HK-2 (cell line): ENCODE measurements around the gene OSTN.
"Not testable (repeated sequence)": the region's sequence is repeated elsewhere in the genome, so short reads cannot be mapped to it uniquely, and the experiment has no call there.

Source experiments
- DNase-seq: peaks from one replicate; pipeline ENCODE4 v3.0.0-alpha.2; 2018; ENCODE audit not compliant: unreplicated experiment

OSTN gene

GRCh38 chr3:191263850-191264249 is 64.8 kb downstream of the OSTN start:
- no peak for DNase-seq

GRCh38 chr3:191268737-191269136 is 69.7 kb downstream of the OSTN start:
- no peak for DNase-seq

GRCh38 chr3:191269289-191270085 is 70.4 kb downstream of the OSTN start:
- no peak for DNase-seq

- not testable (repeated sequence) for DNase-seq
These were observed 76.2 kb downstream of the OSTN start for GRCh38 chr3:191275244-191275643.

GRCh38 chr3:191275751-191276150 is 76.7 kb downstream of the OSTN start:
- no peak for DNase-seq

GRCh38 chr3:191280111-191280510 is 81.1 kb downstream of the OSTN start:
- no peak for DNase-seq

GRCh38 chr3:191280882-191281281 is 81.8 kb downstream of the OSTN start:
- DNase-seq: no peak

GRCh38 chr3:191282251-191283185 is 83.5 kb downstream of the OSTN start:
- no peak for DNase-seq

- DNase-seq: no peak
These were observed 84.4 kb downstream of the OSTN start for GRCh38 chr3:191283400-191283799.

GRCh38 chr3:191290311-191291025 is 91.4 kb downstream of the OSTN start:
- no peak for DNase-seq

GRCh38 chr3:191292243-191293015 is 93.4 kb downstream of the OSTN start:
- DNase-seq: no peak

- no peak for DNase-seq
These were observed 95.2 kb downstream of the OSTN start for GRCh38 chr3:191294291-191294690.

GRCh38 chr3:191296041-191296541 is 97.0 kb downstream of the OSTN start:
- DNase-seq: no peak

- no peak for DNase-seq
These were observed 99.8 kb downstream of the OSTN start for GRCh38 chr3:191298846-191299245.

- no peak for DNase-seq
These were observed 101.4 kb downstream of the OSTN start for GRCh38 chr3:191300422-191300821.

- DNase-seq: no peak
These were observed 102.0 kb downstream of the OSTN start for GRCh38 chr3:191301017-191301416.

GRCh38 chr3:191301782-191302411 is 102.9 kb downstream of the OSTN start:
- no peak for DNase-seq

- DNase-seq: no peak
These were observed 103.4 kb downstream of the OSTN start for GRCh38 chr3:191302451-191302850.

- no peak for DNase-seq
These were observed 104.6 kb downstream of the OSTN start for GRCh38 chr3:191303596-191303995.

- no peak for DNase-seq
These were observed 107.4 kb downstream of the OSTN start for GRCh38 chr3:191306428-191306827.

- DNase-seq: no peak
These were observed 108.3 kb downstream of the OSTN start for GRCh38 chr3:191307341-191307740.
